ENCODE measurements around the gene CAMK2G.

Gene CAMK2G

GRCh38 chr10:73878365-73878764, 4.0 kb upstream of the CAMK2G start:
- no peak for DNase-seq

DNA sequence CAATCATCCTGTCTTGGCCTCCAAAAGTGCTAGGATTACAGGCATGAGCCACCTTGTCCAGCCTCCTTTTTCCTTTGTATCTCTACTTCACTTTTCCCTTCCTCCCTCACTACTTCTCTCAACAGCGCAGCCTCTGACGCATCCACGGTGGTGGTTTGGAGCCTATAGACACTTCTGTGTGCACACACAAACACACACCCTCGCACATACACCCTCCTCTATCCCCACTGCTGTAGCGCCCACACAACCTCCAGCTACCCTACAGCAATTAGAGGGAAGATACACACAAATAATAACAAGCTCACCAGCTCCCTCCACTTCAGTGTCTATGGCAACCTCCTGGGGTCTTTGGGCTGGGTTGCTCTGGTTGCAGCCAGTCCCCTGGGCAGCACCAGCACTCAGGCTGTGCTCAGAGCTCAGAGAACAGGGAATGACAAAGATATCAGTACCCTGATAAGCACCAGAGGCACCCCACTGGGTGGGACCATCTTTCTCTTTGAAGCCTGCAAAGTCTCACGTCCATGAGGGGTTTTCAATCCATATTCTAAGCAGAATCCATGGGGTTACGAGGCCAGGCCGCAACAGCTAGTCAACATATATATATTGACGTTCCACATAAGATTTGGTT, 3.3 kb upstream of the CAMK2G start:
- DNase-seq, result no peak

DNA sequence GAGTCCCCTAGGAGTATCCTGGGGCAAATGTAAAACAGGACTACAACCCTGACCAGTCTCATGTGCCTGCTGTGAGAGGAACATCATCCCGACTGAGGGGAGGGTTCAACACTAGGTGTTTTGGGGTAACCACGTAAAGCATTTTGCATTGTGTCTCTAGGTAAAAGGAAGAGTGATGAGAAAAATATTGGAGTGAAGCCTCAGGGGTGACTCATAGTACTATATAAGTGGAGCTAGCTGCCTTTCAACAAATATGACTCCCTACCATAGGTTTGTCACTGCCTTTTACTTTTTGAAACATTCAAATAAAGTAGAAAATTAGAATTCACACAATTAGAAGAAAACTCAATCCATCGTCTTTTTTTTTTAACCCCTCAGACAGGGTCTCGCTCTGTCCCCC, 2.6 kb upstream of the CAMK2G start:
- DNase-seq, result no peak

DNA sequence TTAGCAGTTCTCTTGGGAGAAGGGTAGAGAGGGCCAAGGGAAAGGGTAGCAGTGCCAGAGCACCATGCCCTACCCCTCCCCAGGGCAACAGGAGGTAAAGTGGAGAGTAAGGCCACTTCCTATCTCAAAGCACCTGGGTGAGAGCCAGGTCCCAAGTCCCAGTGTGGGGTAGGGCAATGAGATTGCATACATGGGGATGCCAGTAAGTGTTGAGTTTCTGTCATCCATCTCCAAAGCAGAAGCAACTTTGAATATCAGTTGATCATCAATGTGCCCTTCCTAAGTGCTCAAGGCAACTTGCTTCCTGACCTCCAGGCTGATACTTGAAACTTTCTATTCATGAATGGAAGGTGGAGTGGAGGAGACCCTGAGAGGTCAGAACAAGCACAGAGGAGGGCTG, 2.2 kb upstream of the CAMK2G start:
- DNase-seq, result no peak

- no peak for DNase-seq
Observed at GRCh38 chr10:73876157-73876556, 1.8 kb upstream of the CAMK2G start.

GRCh38 chr10:73875139-73875475, 752 bp upstream of the CAMK2G start:
- DNase-seq, result no peak

GRCh38 chr10:73873838-73874215, 528 bp downstream of the CAMK2G start:
- no peak for DNase-seq

DNA sequence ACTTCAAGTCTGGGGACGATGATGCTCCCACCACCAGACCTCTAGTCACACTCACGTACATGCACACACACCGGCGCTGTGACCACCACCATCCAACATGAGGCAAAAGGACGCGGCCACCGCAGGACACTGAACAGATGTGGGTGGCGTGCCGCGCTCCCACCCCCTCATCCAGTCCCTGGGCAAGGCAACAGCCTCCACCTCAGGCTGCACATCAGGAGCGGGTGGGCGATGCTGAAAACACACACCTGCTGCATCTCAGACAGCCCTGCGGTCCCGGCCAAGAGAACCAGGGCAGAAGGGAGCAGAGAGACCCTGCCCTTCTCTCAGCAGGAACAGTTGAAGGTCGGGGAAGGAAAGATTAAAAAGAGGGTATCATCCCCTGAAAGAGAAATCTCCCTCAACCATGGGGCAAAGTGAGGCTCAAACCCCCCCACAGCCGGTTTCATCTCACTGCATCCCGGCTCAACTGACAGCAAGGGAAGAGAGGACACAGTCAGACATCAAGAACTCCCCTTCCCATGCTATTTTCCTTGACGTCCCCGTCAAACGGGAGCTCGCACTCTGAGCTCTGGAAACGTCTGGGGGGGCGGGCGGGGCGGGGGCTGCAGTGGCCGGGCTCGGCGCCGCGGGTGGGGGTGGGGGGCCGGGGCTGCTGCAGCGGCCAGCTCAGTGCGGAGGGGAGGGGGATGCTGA, 1.1 kb downstream of the CAMK2G start:
- DNase-seq, result no peak

DNA sequence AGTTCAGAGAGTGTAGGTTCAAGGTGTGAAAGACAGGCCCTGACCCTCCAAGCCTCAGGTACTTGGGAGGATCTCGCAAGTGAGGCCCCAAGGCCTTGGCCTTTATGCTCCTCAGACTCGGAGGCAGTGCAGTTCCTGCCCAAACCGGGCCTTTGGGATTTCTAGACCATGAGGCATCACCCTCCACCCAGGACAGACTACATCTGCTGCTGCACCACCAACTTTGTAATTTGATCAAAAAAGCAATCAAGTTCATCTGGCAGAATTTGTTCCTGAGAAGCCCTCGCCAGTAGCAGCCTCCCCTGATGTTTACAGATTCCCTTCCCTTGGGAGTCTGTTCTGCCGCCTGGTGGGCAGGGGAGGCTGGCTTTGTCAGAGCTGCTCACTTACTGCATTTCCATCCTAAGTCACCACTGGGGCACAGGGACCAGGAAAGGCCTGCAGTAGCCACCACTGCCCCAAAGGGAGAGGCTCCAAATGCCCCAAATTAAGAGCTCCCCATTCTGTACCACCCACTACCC, 2.1 kb downstream of the CAMK2G start:
- no peak for DNase-seq

DNA sequence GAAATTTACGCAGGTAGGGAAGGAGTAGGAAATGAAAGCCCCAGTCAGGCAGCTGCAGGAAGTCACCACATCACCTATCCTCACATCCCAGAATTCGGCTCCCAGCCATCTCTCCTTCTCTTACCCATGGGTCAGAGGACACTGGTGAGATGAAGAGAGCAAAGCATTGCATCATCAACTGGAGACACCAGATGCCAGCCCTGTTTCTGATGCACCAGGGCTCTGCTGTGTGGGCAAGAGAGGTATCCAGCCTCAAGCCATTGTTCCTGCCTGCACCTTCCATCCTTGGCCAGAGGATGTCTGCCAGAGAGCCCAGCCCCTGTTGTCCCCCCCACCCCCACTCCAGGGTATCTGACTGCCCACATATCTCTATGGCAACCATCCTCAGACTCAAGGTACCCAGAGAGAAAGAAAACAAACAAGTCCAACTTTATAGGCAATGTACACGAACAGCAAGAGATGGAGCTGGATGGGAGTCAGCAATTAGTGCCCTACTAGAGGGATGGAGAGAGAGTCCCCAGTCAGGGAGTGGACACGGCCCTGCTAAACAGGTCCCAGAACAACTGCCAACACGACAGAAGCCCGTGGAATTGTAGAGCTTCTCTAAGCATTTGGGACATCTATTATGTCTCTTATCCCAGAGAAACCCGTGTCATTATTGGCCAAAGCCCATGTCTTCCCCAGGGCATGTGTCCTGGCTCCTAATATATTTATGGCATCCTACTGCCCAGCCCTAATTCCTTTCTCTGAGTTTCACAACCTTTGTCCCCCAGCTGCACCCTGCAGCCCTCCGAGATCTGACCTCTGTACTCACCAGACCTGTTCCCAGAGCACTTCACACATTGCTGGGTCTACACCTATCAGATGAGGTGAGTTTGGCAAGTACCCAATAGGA, 2.8 kb downstream of the CAMK2G start:
- DNase-seq, result no peak

- no peak for DNase-seq
Observed at GRCh38 chr10:73868655-73869195, 5.6 kb downstream of the CAMK2G start.

DNA sequence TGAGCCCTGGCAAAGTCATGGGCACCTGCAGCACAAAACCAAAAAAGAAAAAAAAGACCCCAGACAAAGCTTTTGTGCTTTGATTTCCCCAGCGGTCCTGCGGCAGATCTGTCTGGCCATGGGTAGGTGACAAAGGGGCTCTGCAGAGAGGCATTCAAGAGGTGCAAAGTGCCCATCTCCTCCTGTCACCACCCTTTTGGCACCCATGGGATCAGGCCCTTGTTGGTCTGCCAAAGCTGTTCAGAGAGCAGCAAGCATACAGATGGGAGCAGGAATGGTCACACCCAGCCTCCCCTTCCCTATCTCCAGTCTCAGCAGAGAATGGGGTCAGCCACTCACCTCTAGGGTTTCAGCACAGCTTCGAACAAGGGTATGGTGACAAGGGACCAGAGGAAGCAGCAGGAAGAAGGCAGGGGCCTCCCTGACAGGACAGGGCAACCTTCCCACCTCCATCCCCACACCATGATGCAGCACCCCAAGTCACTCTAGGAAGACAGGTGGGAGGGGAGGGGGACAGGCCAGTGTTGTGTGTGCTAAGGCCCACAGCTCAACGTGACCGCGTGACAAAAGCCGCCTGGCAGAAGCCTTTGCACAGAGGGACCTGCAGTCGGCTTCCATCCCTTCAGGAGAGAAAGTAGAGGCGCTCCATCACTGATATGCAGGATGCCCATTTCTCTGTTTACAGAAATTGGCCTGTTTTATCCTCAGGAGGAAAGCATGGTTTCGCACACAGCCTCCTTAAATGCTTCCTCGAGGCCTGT, 6.3 kb downstream of the CAMK2G start:
- no peak for DNase-seq

GRCh38 chr10:73867126-73867807, 7.1 kb downstream of the CAMK2G start:
- DNase-seq, result no peak

DNA sequence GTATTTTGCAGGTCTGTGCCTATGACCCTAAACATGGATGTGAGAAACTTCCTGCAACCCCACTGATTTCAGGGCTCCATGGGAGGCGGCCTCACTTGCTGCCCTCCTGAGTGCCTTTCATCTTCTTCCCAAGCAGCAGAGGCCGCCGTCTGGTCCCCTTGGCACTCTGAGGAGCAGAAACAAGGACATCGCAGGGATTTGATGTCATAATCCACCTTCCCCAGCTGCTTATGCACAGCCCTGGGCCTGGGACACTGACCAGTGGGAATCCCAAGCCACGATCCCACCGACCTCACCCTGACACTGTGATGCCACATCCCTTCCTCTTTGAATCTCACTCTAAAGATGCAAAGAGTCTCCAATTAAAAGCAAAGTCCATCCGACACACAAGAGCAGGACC, 7.7 kb downstream of the CAMK2G start:
- no peak for DNase-seq

GRCh38 chr10:73865459-73866442, 8.6 kb downstream of the CAMK2G start:
- DNase-seq, result no peak

DNA sequence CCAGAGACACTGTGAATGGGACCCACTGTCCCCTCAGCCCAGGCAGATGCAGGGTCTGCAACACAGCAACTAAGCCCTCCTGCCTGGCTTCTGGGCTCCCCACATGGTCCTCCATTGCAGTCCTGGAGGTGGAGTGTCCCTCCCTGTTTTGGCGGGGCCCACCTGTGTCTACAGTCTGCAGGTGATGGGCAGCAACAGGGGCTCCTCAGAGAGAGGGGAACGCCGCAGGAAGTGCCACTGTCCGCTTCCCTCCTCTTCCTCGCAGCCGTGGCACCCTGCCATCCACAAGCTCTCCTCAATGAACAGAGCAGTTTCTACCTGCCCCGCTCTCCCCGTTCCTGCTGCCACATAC, 9.3 kb downstream of the CAMK2G start:
- DNase-seq, result no peak

GRCh38 chr10:73864229-73864628, 10.1 kb downstream of the CAMK2G start:
- DNase-seq, result no peak

DNA sequence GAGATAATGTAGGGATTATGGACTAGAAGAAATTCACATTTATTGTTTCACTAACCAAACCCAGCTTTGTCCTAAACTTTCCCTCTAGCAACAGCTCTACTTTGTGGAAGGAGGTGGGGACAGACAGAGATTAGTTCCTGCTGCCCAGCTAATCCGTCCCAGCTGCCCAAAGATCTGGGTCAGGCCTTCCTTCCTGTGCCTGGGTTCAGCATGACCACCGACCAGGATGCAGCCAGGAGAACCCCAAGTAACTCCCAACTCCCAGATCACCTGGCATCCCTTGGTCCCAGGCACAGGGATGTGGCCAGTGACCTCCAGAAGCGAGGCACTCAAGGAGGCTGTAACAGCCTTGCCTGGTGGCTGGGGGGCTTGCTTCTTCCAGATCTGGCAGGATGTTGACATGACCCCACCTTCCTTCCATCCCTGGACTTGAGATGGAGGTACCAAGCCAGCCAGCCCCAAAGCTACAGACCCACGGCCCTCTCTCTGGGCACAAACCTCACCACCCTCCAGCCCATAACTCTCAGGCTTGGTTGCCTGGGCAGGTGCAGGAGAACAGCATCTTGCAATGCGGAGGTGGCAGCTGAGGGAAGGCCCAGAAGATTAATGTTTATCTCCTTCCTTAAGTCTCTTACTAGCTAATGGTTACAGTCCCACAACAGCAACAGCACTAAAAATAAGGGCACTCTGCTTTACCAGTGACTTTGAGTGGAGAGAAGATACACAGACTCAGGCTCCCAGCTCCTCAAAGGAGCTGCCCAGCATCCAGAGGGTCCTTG, 11.1 kb downstream of the CAMK2G start:
- DNase-seq, result no peak

- no peak for DNase-seq
Observed at GRCh38 chr10:73862011-73862410, 12.3 kb downstream of the CAMK2G start.
